GM06990 (cell line): ENCODE results near the gene ADCY10.

ENCODE experiments used
- DNase-seq: peaks from one replicate; pipeline ENCODE4 v3.0.0-alpha.2; 2011; ENCODE audit not compliant: insufficient read length; ENCODE audit errors: extremely low read depth
- H3K27me3 ChIP-seq: replicated peaks from 2 replicates; pipeline ENCODE4 v1.6.0; 2011; ENCODE audit warnings: low read length; ENCODE audit not compliant: control insufficient read depth, insufficient read depth
- H3K36me3 ChIP-seq: 2 replicates; pipeline ENCODE4 v1.5.1; 2011; ENCODE audit warnings: low read length; ENCODE audit not compliant: control insufficient read depth, insufficient read depth
- H3K4me3 ChIP-seq: replicated peaks from 2 replicates; pipeline ENCODE4 v1.5.1; 2011; ENCODE audit warnings: low read depth, mild to moderate bottlenecking, control low read depth, low read length
- CTCF ChIP-seq: IDR thresholded peaks from 2 replicates; pipeline ENCODE4 v1.5.1; 2011; ENCODE audit warnings: low read length, control low read depth, mild to moderate bottlenecking, inconsistent platforms; ENCODE audit not compliant: insufficient read depth, poor library complexity, severe bottlenecking

ADCY10 gene

GRCh38 chr1:167849666-167850065 lies 64.3 kb downstream of the ADCY10 start:
- Histone ChIP-seq H3K27me3 (no peaks in the 10 kb centered on the region), H3K4me3 (no peak overlapping the region), H3K36me3 (no peaks in the 10 kb centered on the region)
- no peak for DNase-seq
- no peak for TF ChIP-seq CTCF

GRCh38 chr1:167842872-167843271 lies 71.1 kb downstream of the ADCY10 start:
- H3K4me3 ChIP-seq = no peak overlapping the region
- DNase-seq = no peak
- H3K36me3 ChIP-seq = no peaks in the 10 kb centered on the region
- H3K27me3 ChIP-seq = no peaks in the 10 kb centered on the region
- no peak for TF ChIP-seq CTCF

GRCh38 chr1:167841530-167841929 lies 72.4 kb downstream of the ADCY10 start:
- Histone ChIP-seq H3K4me3 (no peak overlapping the region), H3K27me3 (no peaks in the 10 kb centered on the region), H3K36me3 (no peaks in the 10 kb centered on the region)
- no peak for DNase-seq
- no peak for TF ChIP-seq CTCF

- no peaks in the 10 kb centered on the region for H3K27me3 ChIP-seq
- DNase-seq = no peak
- H3K4me3 ChIP-seq = no peak overlapping the region
- TF ChIP-seq CTCF = no peak
- H3K36me3 ChIP-seq = no peaks in the 10 kb centered on the region
Measured at GRCh38 chr1:167839009-167839408, 74.9 kb downstream of the ADCY10 start.

- Histone ChIP-seq H3K4me3 (no peak overlapping the region), H3K27me3 (no peaks in the 10 kb centered on the region), H3K36me3 (no peaks in the 10 kb centered on the region)
- TF ChIP-seq CTCF = no peak
- no peak for DNase-seq
Measured at GRCh38 chr1:167837326-167837725, 76.6 kb downstream of the ADCY10 start.

GRCh38 chr1:167836197-167836596 lies 77.7 kb downstream of the ADCY10 start:
- no peak for TF ChIP-seq CTCF
- H3K4me3 ChIP-seq = no peak overlapping the region
- no peak for DNase-seq
- H3K27me3 ChIP-seq = no peaks in the 10 kb centered on the region
- no peaks in the 10 kb centered on the region for H3K36me3 ChIP-seq
